H1 (cell line): ENCODE measurements around the gene CCDC18. TPM values are rescaled to one million over a fixed set of nuclear protein-coding genes. Genes with fewer than 3 reads are reported as not detected.

ENCODE experiments used
- CTCF ChIA-PET: fragments of 300-600 bp; sonication (Branson Sonifier 250); formaldehyde crosslinking; loops from one replicate; lab custom pipeline; 2021; ENCODE audit not compliant: partially characterized antibody; lab: Charles Lee
- POLR2A ChIA-PET: fragments of 300-600 bp; sonication (Branson Sonifier 250); formaldehyde crosslinking; loops from one replicate; lab custom pipeline; 2021; ENCODE audit warnings: inconsistent platforms; ENCODE audit not compliant: partially characterized antibody; lab: Charles Lee
- DNase-seq, 2 experiments: peaks; one replicate each; pipeline versions ENCODE4 v3.0.0 to v3.0.0-alpha.2; 2010 to 2022; ENCODE audit warnings: low spot score in 2 of 2, low read depth in 1 of 2, mixed read lengths in 1 of 2
- FAIRE-seq: peaks from 2 replicates; lab custom pipeline; 2011; peaks lifted over from hg19 to GRCh38; lab: Jason Lieb, UNC
- H2AFZ ChIP-seq: 2 replicates; pipeline ENCODE4 v1.8.1; 2012; ENCODE audit warnings: low read length, inconsistent platforms
- H2AK5ac ChIP-seq: 2 replicates; pipeline ENCODE4 v1.6.1; 2013; ENCODE audit warnings: low read depth, low read length
- H2BK120ac ChIP-seq: replicated peaks from 2 replicates; pipeline ENCODE3; 2013; ENCODE audit warnings: low read depth, low read length, inconsistent platforms
- H2BK12ac ChIP-seq: 2 replicates; pipeline ENCODE4 v1.6.1; 2013; ENCODE audit warnings: low read depth, low read length
- H2BK15ac ChIP-seq: 2 replicates; pipeline ENCODE4 v1.6.1; 2013; ENCODE audit warnings: low read length
- H2BK20ac ChIP-seq: 2 replicates; pipeline ENCODE4 v1.6.1; 2013; ENCODE audit warnings: low read length
- H2BK5ac ChIP-seq: 2 replicates; pipeline ENCODE4 v1.6.1; 2013; ENCODE audit warnings: low read depth, low read length
- H3K14ac ChIP-seq: 2 replicates; pipeline ENCODE4 v1.6.1; 2013; ENCODE audit warnings: inconsistent platforms; ENCODE audit not compliant: insufficient read length
- H3K18ac ChIP-seq: 2 replicates; pipeline ENCODE4 v1.6.1; 2013; ENCODE audit warnings: low read length; ENCODE audit errors: extremely low read depth
- H3K23ac ChIP-seq: 2 replicates; pipeline ENCODE4 v1.6.1; 2013; ENCODE audit warnings: inconsistent platforms; ENCODE audit not compliant: insufficient read length
- H3K23me2 ChIP-seq: 2 replicates; pipeline ENCODE4 v1.6.1; 2013; ENCODE audit warnings: low read depth, low read length
- H3K27ac ChIP-seq: 2 replicates; pipeline ENCODE4 v1.6.1; 2011; ENCODE audit warnings: low read depth, low read length, inconsistent platforms
- H3K27me3 ChIP-seq, 4 experiments: replicated peaks in 1 of 4; 1 replicate in 1 of 4; 2 replicates in 3 of 4; pipeline versions ENCODE4 v1.6.1 to v1.8.1; 2011 to 2013; ENCODE audit warnings: low read length in 3 of 4, mild to moderate bottlenecking in 3 of 4, inconsistent platforms in 2 of 4, mixed read lengths in 2 of 4, moderate library complexity in 1 of 4; ENCODE audit not compliant: control insufficient read depth in 3 of 4, insufficient read depth in 3 of 4; ENCODE audit errors: extremely low read depth in 1 of 4
- H3K36me3 ChIP-seq, 4 experiments: 2 replicates each; pipeline versions ENCODE4 v1.6.1 to v1.8.1; 2011 to 2013; ENCODE audit warnings: mild to moderate bottlenecking in 4 of 4, low read length in 3 of 4, moderate library complexity in 2 of 4, control low read depth in 1 of 4, inconsistent platforms in 1 of 4; ENCODE audit not compliant: insufficient read depth in 4 of 4, control insufficient read depth in 2 of 4
- H3K4ac ChIP-seq: replicated peaks from 2 replicates; pipeline ENCODE3; 2013; ENCODE audit warnings: low read length, low read depth, mixed read lengths, inconsistent platforms; ENCODE audit not compliant: insufficient read length
- H3K4me1 ChIP-seq, 4 experiments: replicated peaks in 1 of 4; 1 replicate in 1 of 4; 2 replicates in 3 of 4; pipeline versions ENCODE4 v1.6.1 to v1.8.1; 2011 to 2013; ENCODE audit warnings: low read length in 3 of 4, inconsistent platforms in 2 of 4, mixed read lengths in 1 of 4; ENCODE audit not compliant: insufficient read depth in 4 of 4, control insufficient read depth in 3 of 4
- H3K4me2 ChIP-seq, 2 experiments: 2 replicates each; pipeline versions ENCODE4 v1.6.1 to v1.8.1; 2011 to 2013; ENCODE audit warnings: low read depth in 2 of 2, low read length in 2 of 2, control low read depth in 1 of 2, inconsistent platforms in 1 of 2, mild to moderate bottlenecking in 1 of 2; ENCODE audit not compliant: insufficient read depth in 1 of 2
- H3K4me3 ChIP-seq, 4 experiments: fragments of 200-600, 300-600 bp in 1 of 4; sonication (generic), shearing (Covaris generic), sonication (Bioruptor Twin) in 1 of 4; 2 replicates each; pipeline versions ENCODE4 v1.5.1 to v1.8.1; 2011 to 2016; ENCODE audit warnings: low read length in 4 of 4, low read depth in 3 of 4, control low read depth in 2 of 4, inconsistent platforms in 2 of 4, mild to moderate bottlenecking in 2 of 4, mixed read lengths in 1 of 4, moderate library complexity in 1 of 4; ENCODE audit not compliant: insufficient read depth in 2 of 4; ENCODE audit errors: extremely low read depth in 1 of 4
- H3K56ac ChIP-seq: replicated peaks from 2 replicates; pipeline ENCODE3; 2013; ENCODE audit warnings: low read depth, mild to moderate bottlenecking, mixed read lengths, low read length, inconsistent platforms; ENCODE audit not compliant: insufficient read length
- H3K79me1 ChIP-seq: 2 replicates; pipeline ENCODE4 v1.6.1; 2013; ENCODE audit warnings: low read depth, low read length, control low read depth
- H3K79me2 ChIP-seq, 2 experiments: 2 replicates each; pipeline versions ENCODE4 v1.6.1 to v1.8.1; 2012 to 2013; ENCODE audit warnings: low read length in 2 of 2, mild to moderate bottlenecking in 2 of 2, inconsistent platforms in 1 of 2; ENCODE audit not compliant: insufficient read depth in 2 of 2, control insufficient read depth in 1 of 2
- H3K9ac ChIP-seq, 4 experiments: replicated peaks in 1 of 4; 1 replicate in 1 of 4; 2 replicates in 3 of 4; pipeline versions ENCODE4 v1.6.1 to v1.8.1; 2011 to 2013; ENCODE audit warnings: low read depth in 3 of 4, low read length in 3 of 4, control low read depth in 2 of 4, mild to moderate bottlenecking in 2 of 4, moderate library complexity in 2 of 4, inconsistent platforms in 1 of 4; ENCODE audit errors: extremely low read depth in 1 of 4
- H3K9me3 ChIP-seq, 2 experiments: 2 replicates each; pipeline versions ENCODE4 v1.6.1 to v1.8.1; 2012 to 2013; ENCODE audit warnings: mild to moderate bottlenecking in 2 of 2, moderate library complexity in 2 of 2, control low read depth in 1 of 2, inconsistent platforms in 1 of 2, low read depth in 1 of 2, low read length in 1 of 2, mixed read lengths in 1 of 2; ENCODE audit not compliant: insufficient read depth in 2 of 2
- H4K20me1 ChIP-seq, 2 experiments: replicated peaks in 1 of 2; 2 replicates each; pipeline versions ENCODE3 to v1.8.1; 2011 to 2013; ENCODE audit warnings: inconsistent platforms in 2 of 2, low read length in 2 of 2, mild to moderate bottlenecking in 1 of 2; ENCODE audit not compliant: insufficient read depth in 2 of 2, control insufficient read depth in 1 of 2
- H4K5ac ChIP-seq: 2 replicates; pipeline ENCODE4 v1.6.1; 2013; ENCODE audit warnings: low read length, low read depth, mixed read lengths, inconsistent platforms; ENCODE audit not compliant: insufficient read length
- H4K8ac ChIP-seq: 2 replicates; pipeline ENCODE4 v1.8.0; 2013; ENCODE audit warnings: mild to moderate bottlenecking, moderate library complexity, low read length, inconsistent platforms; ENCODE audit not compliant: insufficient read depth; ENCODE audit errors: extremely low read depth
- H4K91ac ChIP-seq: replicated peaks from 2 replicates; pipeline ENCODE3; 2013; ENCODE audit warnings: low read length, mixed read lengths, inconsistent platforms; ENCODE audit not compliant: insufficient read length
- BCL11A ChIP-seq, 2 experiments: IDR thresholded peaks; one replicate each; pipeline ENCODE4 v1.6.1; 2011; ENCODE audit warnings: low read depth in 2 of 2, low read length in 2 of 2, mild to moderate bottlenecking in 2 of 2
- BRCA1 ChIP-seq: IDR thresholded peaks from 2 replicates; pipeline ENCODE4 v1.6.1; 2012; ENCODE audit warnings: low read depth, low read length, improper control_type of control experiment
- WGBS, 2 experiments: shearing (Covaris generic) in 1 of 2; methylation state at CpG; one replicate each; pipeline versions ENCODE4 v1.1.6 to v1.1.7; 2013 to 2015; ENCODE audit warnings: low lambda C conversion rate in 2 of 2, mixed read lengths in 2 of 2, inconsistent platforms in 1 of 2, low coverage in 1 of 2, missing lambda C conversion rate in 1 of 2; ENCODE audit not compliant: insufficient replicate concordance in 2 of 2, insufficient coverage in 1 of 2, insufficient read length in 1 of 2; ENCODE audit errors: extremely low coverage in 1 of 2, missing lambda C conversion rate in 1 of 2; 5-methylcytosine and 5-hydroxymethylcytosine counted together
- polyA plus RNA-seq, 7 experiments: library from polyadenylated mRNA; depleted of rRNA in 3 of 7; stranded (reverse) in 5 of 7; unstranded in 2 of 7; fragments of >200 nt in 5 of 7; fragments of 200-250 nt in 2 of 7; gene quantifications; 1 replicate in 5 of 7; 2 replicates in 1 of 7; 4 replicates in 1 of 7; pipeline versions ENCODE4 v1.2.1 to v1.2.3, GENCODE V29; 2011 to 2013; ENCODE audit warnings: missing spikeins in 2 of 7, mixed read lengths in 2 of 7
- total RNA-seq: library from RNA; stranded (reverse); fragmentation: NEBNext Ultra II Directional; extraction: Animal tissue kit (Norgen Biotek cat#: 25700); gene quantifications from 2 replicates; pipeline ENCODE4 v1.2.1, GENCODE V29; 2021

The CCDC18 gene
- total and polyA plus RNA-seq, 2 of the 8 experiments (the other 6 are each of a cell fraction or from before 2014, with no cell fraction given) = 3.0 to 21.2 TPM

- Histone ChIP-seq H3K79me2 (0 out of 4 replicates have a peak, but pooled peaks cover 0 to under 1% of the 10 kb centered on the region in 2 experiments), H4K20me1 (no peaks in the 10 kb centered on the region), H2BK12ac (no peak overlapping the region), H4K8ac (no peak overlapping the region), H4K5ac (no peak overlapping the region), H2AK5ac (no peak overlapping the region), H2BK120ac (no peak overlapping the region), H4K91ac (no peak overlapping the region), H2BK20ac (no peak overlapping the region), H3K27ac (no peak overlapping the region), H2BK15ac (no peak overlapping the region), H3K4me2 (no peak overlapping the region), H3K4me1 (no peaks in the 10 kb centered on the region), H3K14ac (no peak overlapping the region), H3K36me3 (peaks cover 0 to 41% (median 6%) of the 10 kb centered on the region in 4 experiments; a peak in 5 of 8 replicates), H3K4me3 (no peak overlapping the region), H3K27me3 (no peaks in the 10 kb centered on the region), H3K9ac (no peak overlapping the region), H2AFZ (no peak overlapping the region), H3K4ac (no peak overlapping the region), H3K18ac (no peak overlapping the region), H3K9me3 (no peaks in the 10 kb centered on the region), H3K23ac (no peak overlapping the region), H3K56ac (no peak overlapping the region), H3K79me1 (no peaks in the 10 kb centered on the region; the same call in 1 of the 2 replicates), H2BK5ac (no peak overlapping the region), H3K23me2 (no peaks in the 10 kb centered on the region)
- no peak for TF ChIP-seq BCL11A (IDR thresholded peaks at IDR 0.05; ENCODE audit: low read depth in 2 of 2, low read length in 2 of 2)
- no peak for TF ChIP-seq BRCA1
- ChIA-PET POLR2A (no interaction called here), CTCF (no interaction called here)
- DNase-seq = no peak
- 100% methylated on average over 3 of the region's 3 CpGs; no CpG with 5 or more reads in 1 of the 2 experiments for WGBS, 2 experiments
- no peak for FAIRE-seq
Observed at GRCh38 chr1:93190432-93190831, 9.9 kb downstream of the CCDC18 start.
